Brain microvascular endothelial cell (primary cell): ENCODE results near the gene SOWAHA.

Experiments
- DNase-seq: peaks from one replicate; pipeline ENCODE4 v3.0.0-alpha.2; 2020
- H3K27ac ChIP-seq: fragments of 250-450 bp; sonication (Bioruptor Pico); 2 replicates; pipeline ENCODE4 v1.5.1; 2020; ENCODE audit warnings: mild to moderate bottlenecking, moderate library complexity
- H3K27me3 ChIP-seq: fragments of 250-450 bp; sonication (Bioruptor Pico); replicated peaks from 2 replicates; pipeline ENCODE4 v1.5.1; 2020; ENCODE audit warnings: mild to moderate bottlenecking
- H3K36me3 ChIP-seq: fragments of 250-450 bp; sonication (Bioruptor Pico); replicated peaks from 2 replicates; pipeline ENCODE4 v1.5.1; 2020; ENCODE audit warnings: mild to moderate bottlenecking
- H3K4me3 ChIP-seq: 2 replicates; pipeline ENCODE4 v1.5.1; 2011; ENCODE audit warnings: low read depth, mild to moderate bottlenecking, control low read depth, low read length, moderate library complexity
- in situ Hi-C: cut with HindIII; loops from 2 replicates; pipeline ENCODE4 v1.10.0; 2017; ENCODE audit warnings: low sequenced_read_pairs, low pct_ligation_motif_present
- TF ChIP-seq, protein P1 (sequence below): IDR thresholded peaks from 2 replicates; pipeline ENCODE4 v1.5.1; 2011; ENCODE audit warnings: low read depth, mild to moderate bottlenecking, moderate library complexity, low read length, control low read depth, inconsistent platforms; ENCODE audit errors: missing control alignments

The SOWAHA gene

DNA sequence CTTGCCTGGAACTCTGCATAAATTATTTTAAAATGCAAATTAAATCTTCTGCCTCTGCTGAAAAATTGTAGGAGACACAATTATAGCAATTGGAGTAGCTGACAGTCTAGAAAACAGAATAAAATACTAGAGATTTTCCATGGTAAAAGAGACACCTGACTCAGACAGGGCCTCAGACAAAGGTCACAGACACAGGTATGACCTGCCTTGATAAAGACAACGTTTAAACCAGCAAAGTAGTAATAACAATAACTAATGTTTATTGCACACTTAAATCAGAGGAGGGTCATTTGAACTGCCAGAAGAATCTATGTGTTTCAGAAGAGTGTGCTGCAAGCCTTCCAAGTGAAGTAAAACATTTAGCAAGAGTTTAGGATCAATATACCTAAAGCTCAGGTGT lies 3.9 kb downstream of the SOWAHA start:
- in situ Hi-C loops, result no loop called here
- peaks cover 14% of the 10 kb centered on the region for H3K27me3 ChIP-seq

DNA sequence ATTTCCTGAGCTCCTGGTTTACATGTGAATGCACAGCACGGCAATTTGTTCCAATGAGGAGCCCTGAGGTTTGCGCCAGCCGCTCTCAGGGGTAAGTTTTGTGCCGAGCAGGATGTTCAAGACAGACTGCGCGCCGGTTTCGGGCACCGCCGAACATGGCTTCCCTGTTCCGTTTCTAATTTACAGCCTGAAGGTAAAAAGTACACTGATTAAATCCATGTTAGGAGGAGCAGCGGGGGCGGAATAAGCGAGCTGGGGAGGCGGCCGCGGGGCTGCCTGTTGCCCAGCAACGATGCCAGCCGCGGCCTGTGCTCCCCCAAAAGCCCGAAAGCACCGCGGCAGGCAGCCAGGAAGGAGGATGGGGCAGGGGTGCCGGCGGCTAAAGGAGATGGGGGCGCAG lies 6.4 kb downstream of the SOWAHA start:
- H3K27me3 ChIP-seq, result no peaks in the 10 kb centered on the region
- TF ChIP-seq, protein P1, sequence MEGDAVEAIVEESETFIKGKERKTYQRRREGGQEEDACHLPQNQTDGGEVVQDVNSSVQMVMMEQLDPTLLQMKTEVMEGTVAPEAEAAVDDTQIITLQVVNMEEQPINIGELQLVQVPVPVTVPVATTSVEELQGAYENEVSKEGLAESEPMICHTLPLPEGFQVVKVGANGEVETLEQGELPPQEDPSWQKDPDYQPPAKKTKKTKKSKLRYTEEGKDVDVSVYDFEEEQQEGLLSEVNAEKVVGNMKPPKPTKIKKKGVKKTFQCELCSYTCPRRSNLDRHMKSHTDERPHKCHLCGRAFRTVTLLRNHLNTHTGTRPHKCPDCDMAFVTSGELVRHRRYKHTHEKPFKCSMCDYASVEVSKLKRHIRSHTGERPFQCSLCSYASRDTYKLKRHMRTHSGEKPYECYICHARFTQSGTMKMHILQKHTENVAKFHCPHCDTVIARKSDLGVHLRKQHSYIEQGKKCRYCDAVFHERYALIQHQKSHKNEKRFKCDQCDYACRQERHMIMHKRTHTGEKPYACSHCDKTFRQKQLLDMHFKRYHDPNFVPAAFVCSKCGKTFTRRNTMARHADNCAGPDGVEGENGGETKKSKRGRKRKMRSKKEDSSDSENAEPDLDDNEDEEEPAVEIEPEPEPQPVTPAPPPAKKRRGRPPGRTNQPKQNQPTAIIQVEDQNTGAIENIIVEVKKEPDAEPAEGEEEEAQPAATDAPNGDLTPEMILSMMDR, result no peak
- H3K36me3 ChIP-seq, result no peaks in the 10 kb centered on the region
- H3K4me3 ChIP-seq, result peak overlapping the region; percentile 33
- H3K27ac ChIP-seq, result no peak overlapping the region
- DNase-seq, result no peak
- in situ Hi-C loops, result no loop called here

More for the DNA sequence above, 3.9 kb downstream of the SOWAHA start:
- TF ChIP-seq, protein P1, result no peak
- Histone ChIP-seq H3K4me3 (no peak overlapping the region), H3K36me3 (no peaks in the 10 kb centered on the region), H3K27ac (no peak overlapping the region)
- DNase-seq, result no peak

DNA sequence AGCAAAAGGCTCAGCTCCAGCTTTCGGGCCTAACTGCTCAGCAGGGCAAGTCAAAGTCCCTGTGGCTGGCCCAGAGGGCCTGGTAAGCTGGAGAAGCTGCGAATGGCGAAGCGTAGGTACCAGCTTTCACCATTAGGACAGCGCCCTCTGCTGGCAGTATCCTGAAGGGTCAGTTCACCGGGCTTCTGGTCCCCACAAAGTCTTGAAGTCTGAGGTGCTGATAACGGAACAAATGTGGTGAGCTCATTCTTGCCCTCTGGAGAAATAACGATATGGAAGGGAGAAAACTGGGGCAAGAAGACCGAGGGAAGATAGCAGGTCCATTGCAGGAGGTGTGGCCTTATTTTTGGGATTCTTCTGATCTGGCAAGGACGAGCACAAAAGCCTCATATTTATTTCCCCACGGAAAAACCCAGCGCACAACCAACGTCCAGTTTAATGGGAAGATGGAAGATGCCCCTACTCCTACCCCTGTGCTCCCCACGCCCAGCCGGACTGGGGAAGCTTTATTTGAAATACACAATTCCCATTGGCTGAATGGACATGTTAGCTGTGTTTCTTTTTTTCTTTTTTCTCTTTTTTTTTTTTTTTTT lies 7.2 kb downstream of the SOWAHA start:
- TF ChIP-seq, protein P1, result peak; percentile 90

DNA sequence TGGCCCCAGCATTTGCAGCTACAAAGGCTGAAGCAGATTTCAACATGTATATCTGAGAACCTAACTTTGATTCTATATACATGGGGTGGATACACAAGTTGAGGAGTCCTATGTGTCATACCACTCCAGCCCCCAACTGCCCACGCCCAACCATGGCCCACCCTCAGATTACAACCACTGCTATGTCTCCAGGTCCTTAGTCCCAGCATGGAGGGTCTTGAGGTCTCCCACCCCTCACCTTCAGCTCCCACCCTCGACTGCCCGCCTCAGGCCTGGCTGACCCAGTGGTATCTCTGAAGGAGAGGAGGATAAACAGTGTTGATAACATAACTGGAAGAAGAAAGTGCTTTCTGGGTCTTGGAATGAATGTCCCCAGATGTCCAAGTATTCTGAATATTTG lies 8.2 kb downstream of the SOWAHA start:
- H3K4me3 ChIP-seq, result no peak overlapping the region
- H3K27ac ChIP-seq, result no peak overlapping the region
- in situ Hi-C loops, result no loop called here
- TF ChIP-seq, protein P1, result no peak
- DNase-seq, result no peak
- no peaks in the 10 kb centered on the region for H3K36me3 ChIP-seq
- no peaks in the 10 kb centered on the region for H3K27me3 ChIP-seq

More for the DNA sequence above, 7.2 kb downstream of the SOWAHA start:
- H3K27ac ChIP-seq, result no peak overlapping the region
- peak; percentile 92 for DNase-seq
- in situ Hi-C loops, result no loop called here
- no peak overlapping the region for H3K4me3 ChIP-seq
- H3K36me3 ChIP-seq, result no peaks in the 10 kb centered on the region
- no peaks in the 10 kb centered on the region for H3K27me3 ChIP-seq

DNA sequence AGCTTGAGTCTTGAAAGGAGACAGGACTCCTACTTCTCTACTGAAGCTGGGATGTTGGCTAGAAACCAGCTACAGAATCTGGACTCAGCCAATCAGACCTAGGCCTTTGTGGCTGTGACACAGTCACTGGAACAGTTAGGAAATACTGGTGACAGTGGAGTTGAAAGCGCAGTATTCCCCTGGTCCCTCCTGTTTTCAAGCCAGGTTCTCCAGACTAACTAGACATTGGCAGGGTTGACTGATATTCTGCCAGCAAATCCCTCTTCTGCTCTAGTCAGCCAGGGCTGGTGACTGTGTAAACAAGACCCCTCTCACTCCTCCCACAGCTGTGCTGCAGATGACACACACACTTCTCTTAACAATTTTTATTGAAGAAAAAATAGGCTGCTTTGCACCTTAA lies 8.7 kb downstream of the SOWAHA start:
- in situ Hi-C loops, result no loop called here
- Histone ChIP-seq H3K36me3 (no peaks in the 10 kb centered on the region), H3K27ac (no peak overlapping the region), H3K27me3 (no peaks in the 10 kb centered on the region), H3K4me3 (no peak overlapping the region)
- TF ChIP-seq, protein P1, result no peak
- no peak for DNase-seq
